ENCODE data around the gene TICAM2.
A peak's percentile ranks its signal among the peaks of the same experiment; 100 is the strongest.
"Not testable (repeated sequence)": the region's sequence is repeated elsewhere in the genome, so short reads cannot be mapped to it uniquely, and the experiment has no call there.

The TICAM2 gene, protein sequence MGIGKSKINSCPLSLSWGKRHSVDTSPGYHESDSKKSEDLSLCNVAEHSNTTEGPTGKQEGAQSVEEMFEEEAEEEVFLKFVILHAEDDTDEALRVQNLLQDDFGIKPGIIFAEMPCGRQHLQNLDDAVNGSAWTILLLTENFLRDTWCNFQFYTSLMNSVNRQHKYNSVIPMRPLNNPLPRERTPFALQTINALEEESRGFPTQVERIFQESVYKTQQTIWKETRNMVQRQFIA

DNA sequence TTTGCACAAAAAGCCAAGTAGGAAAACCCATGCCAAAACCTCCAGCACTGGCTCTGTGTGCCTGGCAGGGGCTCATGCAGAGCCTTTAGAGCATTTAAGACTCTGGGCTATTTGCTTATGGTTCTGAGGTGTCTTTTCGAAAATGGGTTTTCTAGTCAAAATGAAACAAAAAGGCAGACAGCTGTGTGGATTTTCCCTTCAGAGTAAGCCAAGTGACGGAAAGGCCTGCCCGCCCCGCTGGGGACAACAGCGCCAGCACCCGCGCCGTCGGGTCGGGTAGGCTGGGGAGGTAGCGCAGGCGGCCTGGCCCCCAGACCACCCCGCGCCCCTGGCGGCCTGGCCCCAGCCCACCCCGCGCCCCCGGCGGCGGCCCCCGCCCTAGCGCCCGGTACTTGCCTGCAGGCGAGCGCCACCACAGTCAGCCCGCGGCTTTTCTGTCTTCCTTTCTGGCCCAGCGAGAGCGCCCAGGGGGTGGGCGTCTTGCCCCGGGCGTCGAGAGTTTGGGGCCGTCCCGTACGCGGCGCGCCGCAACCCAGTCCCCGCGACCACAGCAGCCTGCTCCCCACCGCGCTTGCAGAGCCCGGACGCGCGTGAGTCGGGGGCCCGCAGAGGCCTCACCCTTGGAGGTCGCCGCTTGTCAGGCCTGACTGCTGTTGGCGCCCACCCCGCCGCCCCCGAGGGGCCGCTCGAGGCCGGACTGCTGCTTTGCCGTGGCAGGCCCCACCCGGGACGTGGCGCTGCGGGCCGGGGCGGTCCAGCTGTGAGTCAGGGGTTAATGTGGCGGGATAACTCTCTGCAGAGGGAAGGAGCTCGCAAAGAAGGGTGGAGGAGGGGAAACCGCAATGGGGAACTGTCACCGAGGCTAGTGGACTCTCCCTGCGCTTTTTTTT lies at the start of gene TICAM2:
Gene TICAM2, minus strand, starts transcription at position 779 of the 890 bp plus-strand sequence. CDS start 21,223 bp downstream, outside the sequence.
- peak in 1 of 2 donors; percentile 22 for DNase-seq (ENCODE audit: low read depth in 2 of 2)

DNA sequence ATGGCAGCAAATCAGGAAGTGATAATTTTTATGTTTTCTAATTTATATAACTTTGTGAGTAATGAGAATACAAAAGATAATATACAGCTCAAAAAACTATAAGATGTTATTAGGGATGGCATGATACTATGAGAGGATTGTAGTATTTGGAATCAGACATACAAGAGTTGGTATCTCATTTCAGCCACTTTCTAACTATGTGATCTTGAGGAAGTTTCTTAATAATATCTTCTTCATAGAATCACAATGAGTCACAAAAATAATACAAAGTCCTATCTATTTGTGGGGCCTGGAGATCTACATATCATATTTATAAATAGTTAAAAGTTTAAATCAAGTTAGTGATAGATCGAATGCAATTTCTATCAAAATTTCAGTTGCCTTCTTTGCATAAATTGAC lies 47.3 kb upstream of the TICAM2 start:
- no peak for DNase-seq (ENCODE audit: low read depth in 2 of 2)

DNA sequence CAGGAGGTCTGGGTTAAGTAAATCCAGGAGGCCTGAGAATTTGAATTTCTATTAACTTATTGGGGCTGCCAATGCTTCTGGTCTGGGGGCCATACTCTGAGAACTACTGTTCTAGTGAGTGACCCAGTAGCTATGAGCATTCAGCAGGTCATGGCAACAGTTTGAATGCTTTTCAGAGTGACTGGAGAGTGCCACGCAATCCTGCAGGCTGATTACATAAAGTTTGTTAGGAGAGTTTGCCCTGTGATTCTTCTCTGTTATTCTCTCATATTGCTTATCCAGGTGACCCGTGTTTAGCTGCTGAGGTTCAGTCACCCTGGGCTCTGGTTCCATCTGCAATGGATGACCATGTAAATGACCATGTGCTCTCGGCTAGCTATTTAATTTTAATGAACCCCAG lies 45.8 kb upstream of the TICAM2 start:
- DNase-seq (ENCODE audit: low read depth in 2 of 2) = no peak

DNA sequence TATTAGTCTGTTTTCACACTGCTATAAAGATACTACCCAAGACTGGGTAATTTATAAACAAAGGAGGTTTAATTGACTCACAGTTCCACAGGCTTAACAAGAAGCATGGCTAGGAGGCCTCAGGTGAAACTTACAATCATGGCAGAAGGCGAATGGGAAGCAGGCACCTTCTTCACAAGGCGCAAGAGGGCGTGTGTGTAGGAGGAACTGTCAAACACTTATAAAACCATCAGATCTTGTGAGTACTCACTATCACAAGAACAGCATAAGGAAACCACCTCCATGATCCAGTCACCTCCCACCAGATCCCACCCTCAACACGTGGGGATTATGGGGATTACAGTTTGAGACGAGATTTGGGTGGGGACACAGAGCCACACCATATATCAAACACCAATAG lies 43.1 kb upstream of the TICAM2 start:
- DNase-seq (ENCODE audit: low read depth in 2 of 2) = not testable (repeated sequence)

DNA sequence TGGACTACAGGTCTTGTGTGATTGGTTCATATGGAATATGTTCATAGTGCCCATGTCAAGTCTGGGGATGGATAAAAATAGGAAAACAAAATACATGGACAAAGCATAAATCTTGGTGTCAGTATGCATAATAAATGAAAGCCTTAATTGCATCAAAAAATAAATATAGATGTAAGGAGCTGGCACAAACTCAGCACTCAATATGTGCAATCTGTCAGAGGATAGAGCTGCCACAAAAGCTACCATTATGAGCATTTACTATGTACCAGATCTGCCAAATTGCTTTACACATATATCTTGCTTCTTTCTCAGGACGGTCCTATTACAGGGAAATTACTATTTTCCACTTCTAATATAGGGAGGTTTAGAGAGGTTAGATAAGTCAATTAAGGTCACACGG lies 41.8 kb upstream of the TICAM2 start:
- no peak for DNase-seq (ENCODE audit: low read depth in 2 of 2)

DNA sequence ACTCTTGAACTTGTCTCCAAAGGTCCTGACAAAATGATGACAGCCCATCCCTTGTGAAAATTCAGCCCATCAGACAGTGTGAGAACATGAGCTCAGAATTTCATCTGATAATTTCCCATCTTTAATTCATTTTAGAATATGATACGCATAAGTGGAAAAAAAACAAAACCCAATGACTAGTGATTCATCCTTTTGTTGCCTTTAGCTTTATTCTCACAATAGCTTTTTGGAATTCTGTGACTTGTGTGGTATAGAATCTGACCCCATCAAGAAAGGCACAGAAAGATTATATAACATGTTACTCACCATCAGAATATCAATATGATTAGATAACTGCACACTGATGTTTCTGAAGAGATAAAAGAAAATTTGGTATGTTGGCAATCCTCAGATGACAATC lies 39.7 kb upstream of the TICAM2 start:
- no peak for DNase-seq (ENCODE audit: low read depth in 2 of 2)

DNA sequence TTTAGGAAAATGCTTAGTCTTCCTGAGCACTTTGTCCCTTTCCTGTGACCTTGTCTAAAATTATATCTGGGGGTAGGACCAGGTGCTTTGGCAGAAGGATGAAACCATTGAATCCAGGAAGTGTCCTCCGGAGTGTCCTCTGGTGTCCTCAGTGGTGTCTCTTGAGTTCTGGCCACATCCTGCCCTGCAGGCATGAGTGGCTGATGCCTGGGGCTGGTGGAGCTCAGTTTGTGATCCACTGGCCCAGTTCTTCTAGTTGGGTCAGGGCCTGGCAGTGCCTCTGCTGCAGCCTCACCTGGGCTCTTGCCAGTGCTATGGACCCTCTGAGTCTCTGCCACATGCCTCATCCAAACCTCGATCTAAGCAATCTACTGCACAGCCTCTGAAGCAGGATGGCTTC lies 38.0 kb upstream of the TICAM2 start:
- no peak for DNase-seq (ENCODE audit: low read depth in 2 of 2)

DNA sequence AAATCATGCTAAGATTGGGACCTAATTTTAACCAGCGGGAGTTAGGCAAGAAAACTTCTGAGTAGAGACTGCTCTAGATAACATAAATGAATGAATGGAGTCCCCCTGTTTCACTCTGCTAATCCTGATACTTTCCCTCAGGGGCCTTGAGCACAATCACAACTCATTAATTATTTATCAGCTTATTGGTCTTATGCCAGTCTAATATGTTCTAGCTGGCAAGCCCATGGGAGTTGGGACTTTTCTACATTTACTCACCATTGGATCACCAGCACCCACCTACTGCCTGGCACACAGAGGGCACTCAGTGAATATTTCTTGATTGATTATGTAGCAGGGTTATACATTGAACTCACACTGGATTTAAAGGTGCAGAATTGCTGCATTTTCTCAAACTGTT lies 37.1 kb upstream of the TICAM2 start:
- no peak for DNase-seq (ENCODE audit: low read depth in 2 of 2)

DNA sequence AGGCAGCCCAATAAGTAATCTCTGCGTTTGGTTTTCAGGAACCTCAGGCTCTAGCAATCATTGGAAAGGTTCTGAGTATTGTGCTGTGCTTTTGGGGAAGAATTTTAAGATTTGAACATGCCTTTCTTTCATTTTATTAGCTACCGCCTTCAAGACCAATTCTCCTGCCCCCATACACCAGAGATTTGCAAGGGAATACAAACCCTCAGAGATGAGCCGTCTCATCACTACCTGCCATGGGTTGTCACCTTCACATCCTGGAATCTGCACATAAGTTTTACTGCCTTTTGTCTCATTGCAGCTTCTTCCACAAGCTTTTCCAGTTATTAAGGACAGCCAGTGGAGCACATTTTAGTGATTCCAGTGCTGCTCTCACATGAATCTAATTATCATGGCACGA lies 35.2 kb upstream of the TICAM2 start:
- DNase-seq (ENCODE audit: low read depth in 2 of 2) = no peak

DNA sequence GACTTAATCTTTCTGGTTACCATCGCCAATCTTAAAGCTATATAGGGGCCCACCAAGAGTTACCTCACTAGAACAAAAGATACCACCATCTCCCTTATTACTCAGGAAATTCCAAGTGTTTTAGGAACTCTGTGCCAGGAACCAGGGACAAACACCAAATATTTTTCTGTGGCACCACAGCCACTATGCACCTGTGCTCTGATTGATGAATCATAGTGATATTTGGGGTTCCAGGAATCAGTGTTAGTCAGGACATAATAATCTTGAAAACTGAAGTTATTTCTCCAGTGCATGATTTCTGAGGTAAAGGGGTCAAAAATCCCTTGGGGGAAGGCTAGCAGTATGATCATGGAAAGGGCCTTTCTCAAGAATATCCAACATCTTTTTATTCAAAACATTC lies 33.7 kb upstream of the TICAM2 start:
- DNase-seq (ENCODE audit: low read depth in 2 of 2) = no peak

DNA sequence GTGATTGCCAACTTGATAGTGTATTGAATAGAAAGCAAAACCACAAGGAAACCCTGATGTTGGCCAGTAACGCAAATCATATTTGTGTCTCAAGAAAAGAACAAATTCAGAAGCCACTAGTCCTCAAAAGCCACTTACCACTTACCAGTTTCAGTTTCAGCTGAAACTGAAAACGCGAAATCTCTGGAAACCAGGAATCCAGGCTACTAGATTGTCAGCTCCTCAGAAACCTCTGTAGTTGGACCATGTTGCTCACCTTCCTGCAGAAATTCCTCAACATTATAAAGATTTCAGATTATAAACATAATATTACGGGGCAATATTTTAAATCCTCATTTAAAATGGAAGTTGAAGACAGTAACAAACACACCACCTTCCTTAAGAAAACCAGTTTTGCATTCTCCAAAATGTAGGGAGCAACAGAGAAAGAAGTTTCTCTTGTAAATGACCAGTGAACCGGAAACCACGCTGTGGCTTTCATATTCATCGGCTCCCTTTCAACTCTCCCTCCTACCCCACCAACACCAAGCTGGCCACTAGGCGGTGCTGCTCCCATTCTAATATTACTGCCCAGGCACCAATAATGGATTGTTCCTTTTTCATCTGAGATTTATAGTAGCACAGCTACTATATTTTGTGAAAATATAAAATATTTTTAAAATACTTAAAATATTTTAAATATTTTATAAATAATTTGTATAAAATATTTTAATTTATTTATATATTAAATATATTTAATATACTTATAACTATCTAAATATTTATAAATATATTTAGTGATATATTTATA lies 32.3 kb upstream of the TICAM2 start:
- DNase-seq (ENCODE audit: low read depth in 2 of 2) = peak; percentile 69 to 70

DNA sequence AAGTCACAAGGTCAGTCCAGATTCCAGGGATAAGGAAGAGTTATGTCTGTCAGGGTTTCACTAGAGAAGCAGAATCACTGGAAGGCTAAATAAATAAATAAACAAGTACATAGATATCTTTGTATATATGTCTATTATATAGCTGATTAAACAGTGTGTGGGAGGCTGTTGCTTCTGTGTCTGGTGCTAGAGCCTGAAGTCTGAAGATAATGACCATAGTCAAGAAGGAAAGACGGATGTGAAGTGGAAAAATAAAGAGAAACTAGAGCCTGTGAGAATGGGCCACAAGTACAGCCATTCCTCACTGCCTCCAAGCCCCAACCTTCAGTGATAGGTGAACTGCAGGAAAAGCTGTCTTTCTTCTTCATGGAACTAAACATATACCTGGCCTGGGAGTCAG lies 27.6 kb upstream of the TICAM2 start:
- DNase-seq (ENCODE audit: low read depth in 2 of 2) = no peak

DNA sequence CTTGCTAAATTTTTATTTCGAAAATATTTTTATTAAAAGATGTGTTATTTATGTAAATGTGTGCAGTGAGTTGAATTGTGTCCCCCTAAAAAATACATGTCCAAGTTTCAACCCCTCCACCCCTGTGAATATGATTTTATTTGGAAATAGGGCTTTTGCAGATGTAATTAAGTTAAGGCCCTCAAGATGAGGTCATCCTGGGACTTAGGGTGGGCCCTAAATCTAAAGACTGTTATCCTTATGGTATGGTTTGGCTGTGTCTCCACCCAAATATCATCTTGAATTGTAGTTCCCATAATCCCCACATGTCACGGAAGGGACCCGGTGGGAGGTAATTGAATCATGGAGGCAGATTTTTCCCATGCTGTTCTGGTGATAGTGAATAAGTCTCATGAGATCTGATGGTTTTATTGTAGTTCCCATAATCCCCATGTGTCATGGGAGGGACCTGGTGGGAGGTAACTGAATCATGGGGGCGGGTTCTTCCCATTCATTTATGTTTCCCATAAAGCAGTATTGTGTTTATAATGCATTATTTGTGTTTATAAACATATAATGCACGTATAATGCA lies 25.1 kb upstream of the TICAM2 start:
- DNase-seq (ENCODE audit: low read depth in 2 of 2) = no peak

DNA sequence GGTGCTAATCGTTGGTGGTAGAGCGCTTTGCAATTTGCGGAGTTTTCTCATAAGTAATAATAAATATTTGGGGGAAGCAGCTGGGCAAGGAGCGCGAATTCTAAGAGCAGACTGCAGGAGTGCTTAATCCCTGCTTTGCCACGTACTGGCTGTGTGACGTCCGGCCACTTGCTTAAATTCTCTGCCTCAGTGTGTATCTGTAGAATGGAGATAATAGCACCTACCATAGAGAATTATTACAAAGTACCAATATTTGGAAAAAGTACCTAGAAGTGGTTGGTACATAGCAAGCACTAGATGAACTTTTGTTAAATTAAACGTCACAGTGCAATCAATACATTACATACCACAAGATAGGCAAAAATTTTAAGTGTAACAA lies 24.2 kb upstream of the TICAM2 start:
- no peak for DNase-seq (ENCODE audit: low read depth in 2 of 2)

DNA sequence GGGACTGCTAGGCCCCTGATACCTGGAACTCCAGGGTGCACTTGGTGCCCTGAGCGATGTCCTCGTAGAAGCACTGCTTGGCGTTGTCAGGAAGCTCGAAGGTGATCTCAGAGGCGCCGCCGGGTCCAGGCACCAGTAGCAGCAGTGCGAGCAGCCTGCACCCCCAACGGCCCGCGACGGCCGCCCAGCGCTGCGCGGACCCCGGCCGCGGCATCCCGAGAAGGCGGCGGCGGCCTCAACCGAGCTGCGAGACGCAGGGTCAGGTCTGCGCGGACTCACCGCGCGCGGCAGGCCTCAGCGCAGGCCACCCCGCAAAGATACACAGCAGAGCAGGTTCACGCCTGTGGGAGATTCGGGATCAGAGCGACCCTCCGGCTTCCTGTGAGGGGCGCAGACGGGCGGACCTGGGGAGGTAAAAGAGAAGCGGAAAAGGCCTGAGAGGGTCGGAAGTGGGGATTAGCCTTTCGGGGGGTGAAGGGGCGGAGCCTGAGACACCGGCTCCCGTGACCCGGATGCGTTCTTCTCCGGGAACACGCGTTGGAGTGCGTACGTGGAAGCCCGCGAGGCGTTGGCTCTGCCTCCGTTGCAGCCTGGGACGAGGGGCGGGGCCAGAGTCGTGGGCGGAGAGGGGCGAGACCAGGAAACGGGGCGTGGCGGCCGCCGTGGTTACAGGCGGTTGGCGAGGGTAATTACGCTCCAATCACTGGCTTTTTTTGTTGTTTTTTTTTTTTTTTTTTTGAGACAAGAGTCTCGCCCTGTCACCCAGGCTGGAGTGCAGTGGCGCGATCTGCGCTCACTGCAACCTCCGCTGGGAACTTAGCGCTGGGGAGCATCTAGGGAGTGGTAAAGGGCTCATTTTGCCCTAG lies 23.5 kb upstream of the TICAM2 start, which contains the start of gene TMED7:
Gene TMED7, minus strand, starts transcription at position 458 of the 866 bp plus-strand sequence. Its CDS starts 244 bp downstream, at position 214.
- DNase-seq (ENCODE audit: low read depth in 2 of 2) = peak; percentile 100

DNA sequence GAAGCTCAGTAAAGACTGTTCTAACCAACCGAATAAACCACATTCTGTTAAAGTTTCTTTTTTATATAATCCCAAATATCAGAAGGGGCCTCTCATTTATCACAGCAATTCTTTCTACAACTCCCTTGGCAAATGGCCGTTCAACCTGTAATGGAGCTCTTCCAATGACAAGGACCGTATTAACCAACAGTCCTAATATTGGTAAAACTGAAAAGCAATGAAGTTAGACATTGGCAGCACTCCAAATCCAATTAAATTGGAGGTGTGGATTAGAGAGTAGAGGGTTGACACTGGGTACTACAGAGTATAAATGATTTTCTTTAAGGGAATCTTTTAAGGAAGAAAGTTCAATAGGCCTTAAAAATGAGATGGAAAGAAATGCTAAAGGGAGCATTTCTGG lies 22.7 kb upstream of the TICAM2 start:
- DNase-seq (ENCODE audit: low read depth in 2 of 2) = no peak

DNA sequence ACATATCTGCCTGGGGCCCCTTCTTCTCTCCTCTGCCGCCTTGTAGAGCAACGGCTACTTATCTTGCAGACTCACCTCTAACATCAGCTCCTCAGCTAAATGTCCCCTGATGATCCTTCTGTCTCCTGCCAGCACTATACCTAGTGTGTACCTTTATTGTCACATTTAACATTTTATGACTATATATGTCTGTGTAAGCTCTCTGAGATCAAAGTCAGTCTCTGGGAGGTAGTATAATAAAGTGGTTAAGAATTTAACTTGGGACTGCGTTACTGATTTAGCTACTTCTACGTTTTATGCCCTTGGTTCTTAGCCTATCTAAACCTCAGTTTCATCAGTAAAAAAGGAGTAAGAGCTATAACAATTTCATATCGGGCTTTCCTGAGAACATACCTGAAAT lies 21.4 kb upstream of the TICAM2 start:
- no peak for DNase-seq (ENCODE audit: low read depth in 2 of 2)

DNA sequence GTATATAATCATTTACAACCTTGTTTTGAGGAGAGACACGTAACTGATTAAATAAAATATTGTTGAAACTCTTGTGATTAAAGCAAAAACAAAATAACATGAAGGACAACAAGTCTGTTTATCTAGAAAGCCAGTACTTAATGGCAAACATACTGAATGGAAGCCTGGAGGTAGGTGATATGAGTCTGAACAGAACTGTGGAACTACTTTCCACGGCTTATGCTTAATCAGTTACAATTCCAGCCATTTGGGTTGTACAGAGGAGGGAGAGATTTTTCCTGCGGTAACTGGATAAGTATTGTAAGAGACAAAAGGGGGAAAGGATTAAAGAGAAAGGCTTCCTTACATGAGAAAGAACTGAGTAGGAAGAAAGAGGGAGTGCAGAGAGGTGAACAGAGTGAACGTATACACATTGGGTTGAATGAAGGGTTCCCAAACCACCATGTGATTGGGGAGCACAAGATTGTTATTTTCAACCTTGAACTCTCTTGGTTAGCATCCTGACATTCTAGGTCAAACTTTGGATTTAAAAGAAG lies 19.2 kb upstream of the TICAM2 start:
- no peak for DNase-seq (ENCODE audit: low read depth in 2 of 2)

DNA sequence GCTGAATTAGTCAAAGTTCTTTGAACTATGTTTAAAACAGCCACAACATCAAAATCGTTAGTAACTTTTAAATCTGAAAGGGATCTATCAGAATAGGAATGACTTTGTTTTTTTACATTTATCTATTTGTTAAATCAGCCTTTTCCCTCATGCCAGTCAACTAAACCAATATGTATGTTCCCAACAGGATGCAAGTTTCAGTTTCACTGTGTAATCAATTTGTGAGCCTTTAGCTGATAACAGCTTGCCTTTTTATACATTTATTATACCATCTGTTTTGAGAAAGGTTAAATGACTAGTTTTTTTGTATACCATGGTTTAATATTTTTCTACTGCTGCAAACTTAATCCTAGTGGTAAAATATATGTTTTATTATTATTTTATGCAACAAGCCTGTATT lies 14.6 kb upstream of the TICAM2 start:
- DNase-seq (ENCODE audit: low read depth in 2 of 2) = no peak

DNA sequence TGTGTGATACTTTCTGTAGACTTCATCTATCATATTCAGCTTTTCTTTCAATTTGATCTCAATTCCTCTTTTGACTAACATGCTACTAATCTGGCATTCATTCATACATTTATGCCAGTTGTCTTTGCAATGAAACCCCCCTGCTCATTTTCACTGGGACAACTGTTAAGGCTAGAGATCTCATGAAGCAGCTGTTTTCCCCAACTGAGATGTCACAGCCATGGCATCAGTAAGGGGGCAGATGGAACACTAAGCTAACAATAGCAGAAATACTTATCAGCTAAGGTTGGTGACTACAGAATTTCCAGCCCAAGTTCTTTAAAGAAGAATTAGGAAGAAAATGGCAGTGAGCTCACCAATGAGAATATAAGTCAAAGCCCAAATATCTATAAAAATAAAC lies 14.2 kb upstream of the TICAM2 start:
- no peak for DNase-seq (ENCODE audit: low read depth in 2 of 2)

DNA sequence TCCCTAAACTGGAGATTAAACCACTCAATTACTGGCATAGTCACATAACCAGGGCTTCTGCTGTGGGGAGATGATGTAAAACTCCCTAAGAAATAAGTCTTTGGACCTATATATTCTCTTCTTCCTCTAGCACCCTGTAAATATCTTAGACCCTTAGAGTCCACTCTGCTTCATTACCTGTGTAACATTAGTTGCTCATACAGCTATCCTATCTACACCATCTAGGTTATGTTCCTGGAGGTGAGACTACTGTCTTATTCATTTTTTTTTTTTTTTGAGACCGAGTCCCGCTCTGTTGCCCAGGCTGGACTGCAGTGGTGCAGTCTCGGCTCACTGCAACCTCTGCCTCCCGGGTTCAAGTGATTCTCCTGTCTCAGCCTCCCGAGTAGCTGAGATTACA lies 9.6 kb upstream of the TICAM2 start:
- no peak for DNase-seq (ENCODE audit: low read depth in 2 of 2)

Measured in stimulated activated CD8-positive, alpha-beta memory T cell treated with anti-CD3 and anti-CD28 coated beads, Interleukin-2, amount 100 ng/mL, for 1 hour (primary cell).